HL-60 (cell line): ENCODE measurements around the gene TCF3.
A peak's percentile ranks its signal among the peaks of the same experiment; 100 is the strongest.

Experiments
- DNase-seq, 2 experiments: peaks; one replicate each; pipeline ENCODE4 v3.0.0-alpha.2; 2010 to 2020; ENCODE audit warnings: low read depth in 1 of 2, low spot score in 1 of 2
- H3K27ac ChIP-seq: fragments of 250-450 bp; sonication (Bioruptor Pico); replicated peaks from 2 replicates; pipeline ENCODE4 v1.5.1; 2020; ENCODE audit warnings: mild to moderate bottlenecking, moderate library complexity
- H3K27me3 ChIP-seq: fragments of 250-450 bp; sonication (Bioruptor Pico); 2 replicates; pipeline ENCODE4 v1.5.1; 2021; ENCODE audit warnings: mild to moderate bottlenecking, moderate library complexity; ENCODE audit not compliant: insufficient read depth, poor library complexity, severe bottlenecking
- H3K4me3 ChIP-seq: replicated peaks from 2 replicates; pipeline ENCODE4 v1.5.1; 2011; ENCODE audit warnings: mild to moderate bottlenecking, control low read depth, low read length; ENCODE audit not compliant: insufficient read depth
- CTCF ChIP-seq: IDR thresholded peaks from one replicate; pipeline ENCODE4 v1.5.1; 2011; ENCODE audit warnings: low read length, control low read depth, inconsistent platforms; ENCODE audit not compliant: insufficient read depth
- GABPA ChIP-seq: IDR thresholded peaks from 2 replicates; pipeline ENCODE4 v1.6.1; 2012; ENCODE audit warnings: low read depth
- POLR2AphosphoS5 ChIP-seq: IDR thresholded peaks from 2 replicates; pipeline ENCODE4 v1.6.1; 2012; ENCODE audit warnings: low read depth
- REST ChIP-seq: IDR thresholded peaks from 2 replicates; pipeline ENCODE4 v1.6.1; 2012; ENCODE audit warnings: low read depth; ENCODE audit not compliant: insufficient replicate concordance
- SPI1 ChIP-seq: IDR thresholded peaks from 2 replicates; pipeline ENCODE4 v1.6.1; 2012; ENCODE audit warnings: low read depth, mild to moderate bottlenecking, borderline replicate concordance

Gene TCF3

GRCh38 chr19:1624458-1624857 lies 28.0 kb downstream of the TCF3 start:
- TF ChIP-seq GABPA: no peak
- no peak for TF ChIP-seq REST
- TF ChIP-seq CTCF: peak; percentile 39
- DNase-seq: peak in 1 of 2 experiments; percentile 61
- Histone ChIP-seq H3K4me3 (no peak overlapping the region), H3K27ac (no peak overlapping the region), H3K27me3 (no peaks in the 10 kb centered on the region)

GRCh38 chr19:1622541-1622940 lies 29.9 kb downstream of the TCF3 start:
- Histone ChIP-seq H3K4me3 (no peak overlapping the region), H3K27ac (no peak overlapping the region), H3K27me3 (no peaks in the 10 kb centered on the region)
- DNase-seq: no peak
- no peak for TF ChIP-seq REST
- no peak for TF ChIP-seq SPI1
- TF ChIP-seq GABPA: no peak
- no peak for TF ChIP-seq CTCF
- no peak for TF ChIP-seq POLR2AphosphoS5

- H3K27me3 ChIP-seq: no peaks in the 10 kb centered on the region
- no peak overlapping the region for H3K4me3 ChIP-seq
- no peak overlapping the region for H3K27ac ChIP-seq
- no peak for DNase-seq
- TF ChIP-seq CTCF (no peak), SPI1 (no peak), REST (no peak), GABPA (no peak), POLR2AphosphoS5 (no peak)
Observed at GRCh38 chr19:1622007-1622406, 30.4 kb downstream of the TCF3 start.
